ENCODE results near the gene PRKAR2A. TPM values are rescaled to one million over a fixed set of nuclear protein-coding genes. Genes with fewer than 3 reads are reported as not detected.
"Not testable (repeated sequence)": the region's sequence is repeated elsewhere in the genome, so short reads cannot be mapped to it uniquely, and the experiment has no call there.

The PRKAR2A gene
- polyA plus RNA-seq, 3 donors: 7.3 to 16.8 (median 11.2) TPM

DNA sequence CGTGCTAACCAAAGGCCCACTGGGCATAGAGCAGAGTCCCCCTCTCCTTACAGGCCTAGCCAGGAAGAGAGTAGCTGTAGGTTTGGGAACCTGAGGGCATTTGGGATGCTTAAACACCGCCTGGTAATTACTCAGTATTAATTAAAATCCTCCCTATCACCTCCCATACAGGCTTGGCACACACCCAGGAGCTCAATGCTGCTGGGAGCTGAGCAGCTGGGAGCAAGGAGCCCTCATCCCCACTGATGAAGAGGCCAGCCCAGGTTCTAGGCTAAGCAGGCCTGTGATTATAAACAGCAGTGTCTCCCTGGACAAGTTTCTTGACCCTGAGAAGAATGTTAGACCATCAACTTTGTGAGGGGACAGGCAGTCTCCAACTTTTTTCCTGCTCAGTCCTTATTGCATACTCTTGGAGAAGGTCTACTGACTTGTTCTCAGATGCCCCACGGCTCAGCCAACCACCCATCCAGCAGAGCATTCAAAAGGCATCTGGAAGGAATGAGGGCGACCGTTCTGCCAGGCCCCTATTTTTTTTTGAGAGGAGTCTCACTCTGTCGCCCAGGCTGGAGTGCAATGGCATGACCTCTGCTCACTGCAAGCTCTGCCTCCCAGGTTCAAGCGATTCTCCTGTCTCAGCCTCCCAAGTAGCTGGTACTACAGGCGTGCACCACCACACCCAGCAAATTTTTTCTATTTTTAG lies 1.3 kb upstream of the PRKAR2A start:
- WGBS, 3 donors: 90 to 98% (median 96%) methylated on average over 8 of the region's 8 CpGs
- no peak overlapping the region for H3K27ac ChIP-seq (ENCODE audit: low read depth, low read length)

DNA sequence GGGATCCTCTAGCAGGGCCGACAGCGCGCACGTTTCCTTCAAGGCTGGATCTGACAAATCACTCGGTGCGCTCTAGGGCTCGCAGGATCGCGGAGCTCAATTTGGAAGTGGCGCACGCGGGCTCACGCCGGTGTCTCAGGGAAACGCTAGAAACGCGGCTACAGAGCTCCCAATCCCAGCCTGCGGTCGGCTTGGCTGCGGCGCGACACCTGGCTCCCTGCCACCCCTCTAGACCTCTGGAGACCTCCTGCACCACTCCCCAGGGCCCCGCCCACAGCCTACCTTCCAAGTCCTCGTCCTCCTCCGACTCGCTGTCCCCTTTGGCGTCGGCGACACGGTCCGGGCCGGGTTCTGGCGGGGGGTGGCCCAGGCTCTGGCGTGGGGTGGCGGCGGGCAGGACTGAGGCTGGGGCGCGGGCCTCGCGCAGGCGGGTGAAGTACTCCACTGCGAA lies 596 bp downstream of the PRKAR2A start:
- peak overlapping the region; percentile 65 for H3K27ac ChIP-seq (ENCODE audit: low read depth, low read length)
- WGBS, 3 donors: 0% methylated on average over 42 of the region's 42 CpGs

DNA sequence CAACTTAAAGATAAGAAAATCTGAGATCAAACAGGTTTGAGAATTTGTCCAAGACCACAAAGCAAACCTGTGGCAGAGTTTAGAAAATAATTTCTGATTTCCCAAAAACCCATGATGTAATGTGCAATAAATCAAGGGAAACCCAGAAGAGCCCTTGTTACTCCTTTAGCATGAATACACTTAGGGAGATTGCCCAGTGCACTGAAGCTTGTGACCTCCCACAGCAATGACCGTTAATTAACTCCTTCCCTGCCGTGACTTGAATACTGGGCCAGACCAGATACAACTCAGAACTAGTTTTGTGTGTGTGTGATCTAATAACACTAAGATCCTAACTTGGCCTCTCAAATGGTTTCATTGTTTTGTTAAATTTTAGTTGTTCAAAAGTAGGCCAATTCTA lies 2.5 kb downstream of the PRKAR2A start:
- WGBS, 3 donors: 30 to 53% (median 39%) methylated on average over 2 of the region's 2 CpGs
- H3K27ac ChIP-seq (ENCODE audit: low read depth, low read length): no peak overlapping the region

DNA sequence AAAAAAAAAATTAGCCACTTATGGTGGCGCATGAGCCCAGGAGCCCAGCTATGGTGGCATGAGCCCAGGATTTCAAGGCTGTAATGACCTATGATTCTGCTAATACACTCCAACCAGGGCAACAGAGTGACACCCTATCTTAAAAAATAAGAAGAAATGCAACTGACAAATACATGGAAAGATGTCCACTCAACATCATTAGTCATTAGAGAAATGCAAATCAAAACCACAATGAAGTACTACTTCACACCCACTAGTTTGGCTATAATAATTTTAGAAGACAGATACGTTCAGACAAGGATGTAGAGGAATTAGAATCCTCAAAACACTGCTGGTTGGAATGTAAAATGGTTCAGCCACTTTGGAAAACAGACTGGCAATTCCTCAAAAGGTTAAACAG lies 10.5 kb downstream of the PRKAR2A start:
- 86 to 89% (median 88%) methylated on average over 2 of the region's 2 CpGs for WGBS, 3 donors
- no peak overlapping the region for H3K27ac ChIP-seq (ENCODE audit: low read depth, low read length)

DNA sequence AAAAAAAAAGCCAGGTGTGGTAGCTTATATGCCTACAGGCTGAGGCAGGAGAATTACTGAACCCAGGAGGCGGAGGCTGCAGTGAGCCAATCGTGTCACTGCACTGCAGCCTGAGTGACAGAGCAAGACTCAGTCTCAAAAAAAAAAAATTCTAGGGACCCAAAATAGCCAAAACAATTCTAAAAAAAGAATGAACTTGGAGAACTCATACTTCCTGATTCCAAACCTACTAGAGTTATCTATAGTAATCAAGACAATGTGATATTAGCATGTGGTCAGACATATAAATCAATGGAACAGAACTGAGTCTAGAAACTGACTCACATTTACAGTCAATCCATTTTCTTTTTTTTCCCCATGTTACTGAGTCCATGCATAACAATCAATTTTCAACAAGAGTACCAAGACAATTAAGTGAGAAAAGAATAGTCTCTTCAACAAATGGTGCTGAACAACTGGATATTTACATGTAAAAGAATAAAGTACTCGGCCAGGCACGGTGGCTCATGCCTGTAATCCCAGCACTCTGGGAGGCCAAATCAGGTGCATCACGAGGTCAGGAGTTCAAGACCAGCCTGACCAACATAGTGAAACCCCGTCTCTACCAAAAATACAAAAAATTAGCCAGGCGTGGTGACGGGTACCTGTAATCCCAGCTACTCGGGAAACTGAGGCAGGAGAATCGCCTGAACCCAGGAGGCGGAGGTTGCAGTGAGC lies 11.9 kb downstream of the PRKAR2A start:
- WGBS, 3 donors: 91 to 95% (median 94%) methylated on average over 11 of the region's 11 CpGs
- no peak overlapping the region for H3K27ac ChIP-seq (ENCODE audit: low read depth, low read length)

DNA sequence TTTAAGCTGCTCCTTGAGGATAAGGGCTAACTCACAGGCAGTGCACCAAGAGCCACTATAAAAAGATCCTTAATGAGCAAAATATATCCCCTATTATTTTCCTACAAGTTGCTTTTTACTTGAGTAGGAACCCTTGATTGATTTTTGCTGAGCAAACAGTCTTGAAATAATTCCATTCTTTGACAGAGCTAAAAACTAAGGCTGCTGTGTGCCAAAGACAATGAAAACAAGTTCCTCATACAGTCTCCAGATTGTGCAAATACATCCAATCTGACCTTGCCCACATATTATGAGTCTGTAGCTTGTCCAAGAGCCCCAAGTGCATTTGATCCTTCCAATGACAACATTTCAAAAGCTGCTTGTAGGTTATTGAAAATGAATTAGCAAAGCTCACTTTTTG lies 15.0 kb downstream of the PRKAR2A start:
- H3K27ac ChIP-seq (ENCODE audit: low read depth, low read length): no peak overlapping the region

DNA sequence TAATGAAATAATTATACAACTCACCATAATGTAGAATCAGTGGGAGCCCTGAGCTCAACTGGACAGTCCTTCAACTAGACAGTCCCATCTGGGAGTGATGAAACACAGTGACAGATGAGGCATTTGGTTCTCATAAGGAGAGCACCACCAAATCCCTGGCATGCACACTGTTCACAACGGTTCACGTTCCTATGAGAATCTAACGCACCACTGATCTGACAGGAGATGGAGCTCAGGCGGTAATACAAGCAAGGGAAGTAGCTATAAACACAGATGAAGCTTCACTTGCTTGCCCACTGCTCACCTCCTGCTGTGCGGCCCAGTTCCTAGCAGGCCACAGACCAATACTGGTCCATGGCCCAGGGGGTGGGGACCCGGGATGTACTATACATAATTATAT lies 17.0 kb downstream of the PRKAR2A start:
- WGBS, 3 donors: 69 to 82% (median 79%) methylated on average over 6 of the region's 6 CpGs
- H3K27ac ChIP-seq (ENCODE audit: low read depth, low read length): no peak overlapping the region

DNA sequence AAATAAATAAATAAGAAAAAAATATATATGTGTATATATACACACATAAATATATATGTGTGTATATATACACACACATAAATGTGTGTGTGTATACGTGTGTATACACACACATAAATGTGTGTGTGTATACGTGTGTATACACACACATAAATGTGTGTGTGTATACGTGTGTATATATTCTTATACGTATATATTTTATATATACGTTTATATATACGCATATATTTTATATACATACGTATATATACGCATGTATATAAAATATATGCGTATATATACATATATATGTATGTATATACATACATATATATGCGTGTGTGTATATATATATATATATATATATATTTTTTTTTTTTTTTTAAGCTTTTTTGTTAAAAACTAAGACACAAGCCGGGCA lies 18.1 kb downstream of the PRKAR2A start:
- not testable (repeated sequence) for H3K27ac ChIP-seq (ENCODE audit: low read depth, low read length)
- 95 to 97% (median 95%) methylated on average over 11 of the region's 11 CpGs for WGBS, 3 donors

DNA sequence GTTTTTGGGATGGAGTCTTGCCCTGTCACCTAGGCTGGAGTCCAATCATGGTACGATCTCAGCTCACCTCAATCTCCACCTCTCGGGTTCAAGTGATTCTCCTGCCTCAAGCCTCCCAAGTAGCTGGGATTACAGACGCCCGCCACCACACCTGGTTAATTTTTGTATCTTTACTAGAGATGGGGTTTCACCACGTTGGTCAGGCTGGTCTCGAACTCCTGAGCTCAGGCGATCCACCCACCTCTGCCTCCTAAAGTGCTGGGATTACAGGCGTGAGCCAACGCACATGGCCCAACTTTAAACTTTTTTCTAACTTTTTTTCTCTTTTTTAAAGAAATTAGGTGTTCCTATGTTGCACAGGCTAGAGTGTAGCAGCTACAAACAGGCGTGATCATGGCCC lies 19.8 kb downstream of the PRKAR2A start:
- not testable (repeated sequence) for H3K27ac ChIP-seq (ENCODE audit: low read depth, low read length)
- WGBS, 3 donors: 93 to 97% (median 96%) methylated on average over 10 of the region's 10 CpGs

DNA sequence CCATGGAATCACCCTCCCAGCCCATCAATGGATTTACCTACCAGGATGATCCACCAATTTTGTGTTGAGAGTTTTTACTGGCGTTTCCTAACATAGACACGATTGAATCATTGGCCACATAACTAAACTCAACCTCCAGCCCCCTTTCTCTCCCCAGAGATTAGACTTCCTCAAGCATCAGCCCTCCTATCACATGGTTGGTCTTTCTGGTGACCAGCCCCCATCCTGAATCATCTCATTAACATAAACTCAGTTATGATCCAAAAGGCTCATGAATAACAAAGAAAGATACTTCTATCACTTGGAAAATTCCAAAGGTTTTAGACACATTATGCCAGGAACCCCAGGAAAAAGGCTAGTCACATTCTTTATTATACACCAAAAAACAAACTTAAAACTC lies 21.2 kb downstream of the PRKAR2A start:
- no peak overlapping the region for H3K27ac ChIP-seq (ENCODE audit: low read depth, low read length)
- 45 to 73% (median 45%) methylated on average over 2 of the region's 2 CpGs for WGBS, 3 donors

DNA sequence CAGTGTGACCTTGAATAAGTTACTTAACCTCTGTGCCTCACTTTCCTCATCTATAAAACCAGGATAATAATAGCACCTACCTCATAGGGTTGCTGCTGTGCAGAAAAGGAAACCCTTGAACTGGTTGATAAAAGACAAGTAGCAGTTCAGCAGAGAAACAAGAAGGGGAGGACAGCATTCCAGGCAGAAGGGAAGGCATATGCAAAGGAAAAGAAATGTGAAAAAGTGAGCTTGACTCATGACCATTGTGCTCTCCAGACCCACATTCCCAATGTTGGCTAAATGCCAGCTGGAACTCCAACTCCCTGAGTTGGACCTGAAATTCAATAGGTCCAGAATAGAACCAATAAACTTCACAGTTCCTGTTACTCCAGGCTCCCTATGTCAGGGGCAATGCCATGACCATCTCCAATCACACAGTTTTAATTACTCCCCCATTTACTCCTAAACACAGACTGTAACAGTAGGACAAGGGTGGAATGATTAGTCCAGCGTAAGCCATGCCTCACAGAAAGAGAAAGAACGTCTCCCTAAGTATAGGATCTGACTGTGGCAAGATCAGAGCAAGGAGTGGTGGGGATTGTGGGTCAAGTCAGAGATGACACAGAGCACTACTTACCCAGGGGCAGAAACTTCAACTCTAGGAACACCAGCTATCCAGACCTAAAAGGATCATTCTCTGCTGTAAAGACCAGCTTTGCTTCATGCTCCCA lies 26.9 kb downstream of the PRKAR2A start:
- WGBS, 3 donors: 80 to 86% (median 80%) methylated on average over 2 of the region's 2 CpGs
- no peak overlapping the region for H3K27ac ChIP-seq (ENCODE audit: low read depth, low read length)

DNA sequence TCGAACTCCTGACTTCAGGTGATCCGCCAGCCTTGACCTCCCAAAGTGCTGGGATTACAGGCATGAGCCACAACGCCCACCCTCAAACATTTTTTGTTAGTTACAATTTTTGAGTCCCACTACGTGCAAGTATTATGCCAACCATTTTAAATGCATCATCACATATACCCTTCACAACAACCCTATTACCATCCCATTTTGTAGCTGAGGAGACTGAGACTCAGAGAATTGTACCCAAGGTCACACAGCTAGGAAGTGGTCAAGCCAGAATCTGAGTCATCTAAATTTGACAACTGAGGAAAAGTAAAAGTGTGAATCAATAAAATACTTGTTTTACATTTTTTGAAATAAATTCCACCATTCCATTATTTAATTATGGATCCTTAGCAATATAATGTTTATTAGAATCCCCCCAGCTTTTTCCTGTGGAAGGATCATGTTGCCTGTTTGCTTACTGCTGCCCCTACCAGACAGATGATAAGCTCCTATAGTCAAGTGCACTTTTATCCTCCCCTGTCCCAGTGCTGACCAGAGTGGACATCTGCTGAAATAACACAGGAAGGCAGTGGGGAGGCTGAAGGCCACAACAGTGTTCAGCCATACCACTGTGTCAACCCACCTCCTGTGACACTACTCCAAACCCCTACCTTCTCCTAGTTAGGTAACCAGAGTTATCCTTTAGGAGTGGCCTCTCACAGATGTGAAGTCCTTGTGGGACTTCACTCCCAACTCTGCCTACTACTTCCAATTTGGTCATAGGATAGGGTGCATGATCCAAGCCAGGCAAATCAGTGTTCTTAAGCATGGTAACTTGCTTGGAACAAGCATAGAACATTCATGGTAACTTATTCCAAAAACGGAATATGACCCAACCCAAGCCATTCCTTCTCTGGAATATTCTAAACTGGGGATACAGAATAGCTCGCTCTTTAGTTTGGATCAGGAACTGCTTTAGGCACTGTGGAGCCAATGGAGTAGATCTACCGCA lies 28.1 kb downstream of the PRKAR2A start:
- WGBS, 3 donors: 98% methylated on average over 7 of the region's 7 CpGs
- H3K27ac ChIP-seq (ENCODE audit: low read depth, low read length): no peak overlapping the region

DNA sequence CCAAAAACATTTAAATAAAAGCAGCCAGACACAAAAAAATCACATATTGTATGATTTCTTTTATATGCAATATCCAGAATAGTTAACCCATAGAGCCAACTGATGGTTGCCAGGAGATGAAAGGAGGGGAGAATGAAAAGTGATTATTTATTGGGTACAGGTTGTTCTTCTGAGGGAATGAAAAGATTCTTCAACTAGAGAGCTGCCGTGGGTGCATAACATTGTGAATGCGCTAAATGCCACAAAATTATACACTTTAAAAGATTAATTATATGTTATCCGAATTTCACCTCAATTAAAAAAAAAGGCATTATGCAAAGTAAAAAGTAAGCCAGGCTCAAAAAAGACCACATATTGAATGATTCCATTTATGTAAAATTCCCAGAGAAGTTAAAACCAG lies 36.1 kb downstream of the PRKAR2A start:
- WGBS, 3 donors: 73 to 94% (median 89%) methylated on average over 3 of the region's 3 CpGs
- H3K27ac ChIP-seq (ENCODE audit: low read depth, low read length): no peak overlapping the region

DNA sequence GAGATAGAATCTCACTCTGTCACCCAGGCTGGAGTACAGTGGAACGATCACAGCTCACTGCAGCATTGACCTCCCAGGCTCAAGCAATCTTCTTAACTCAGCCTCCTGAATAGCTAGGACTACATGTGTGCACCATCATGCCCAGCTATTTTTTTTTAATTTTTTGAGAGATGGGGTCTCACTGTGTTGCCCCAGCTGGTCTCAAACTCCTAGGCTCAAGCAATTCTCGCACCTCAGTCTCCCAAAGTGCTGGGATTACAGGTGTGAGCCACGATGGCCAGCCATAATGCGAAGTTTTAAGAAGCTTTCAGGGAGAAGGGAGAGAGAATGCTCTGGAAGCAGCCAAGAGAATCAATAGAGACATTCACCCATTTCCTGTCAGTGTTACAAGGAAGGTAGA lies 42.7 kb downstream of the PRKAR2A start:
- no peak overlapping the region for H3K27ac ChIP-seq (ENCODE audit: low read depth, low read length)
- WGBS, 3 donors: 97 to 99% (median 98%) methylated on average over 4 of the region's 4 CpGs

DNA sequence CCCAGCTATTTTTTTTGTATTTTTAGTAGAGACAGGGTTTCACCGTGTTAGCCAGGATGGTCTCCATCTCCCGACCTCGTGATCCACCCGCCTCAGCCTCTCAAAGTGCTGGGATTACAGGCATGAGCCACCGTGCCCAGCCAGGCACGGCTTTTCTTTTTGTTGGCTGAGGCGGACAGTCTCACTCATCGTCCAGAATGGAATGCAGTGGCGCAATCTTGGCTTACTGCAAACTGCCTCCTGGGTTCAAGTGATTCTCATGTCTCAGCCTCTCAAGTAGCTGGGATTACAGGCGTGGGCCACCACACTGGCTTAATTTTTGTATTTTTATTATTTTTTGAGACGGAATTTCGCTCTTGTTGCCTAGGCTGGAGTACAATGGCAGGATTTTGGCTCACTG lies 46.8 kb downstream of the PRKAR2A start:
- not testable (repeated sequence) for H3K27ac ChIP-seq (ENCODE audit: low read depth, low read length)
- WGBS, 3 donors: 96 to 98% (median 96%) methylated on average over 12 of the region's 12 CpGs

DNA sequence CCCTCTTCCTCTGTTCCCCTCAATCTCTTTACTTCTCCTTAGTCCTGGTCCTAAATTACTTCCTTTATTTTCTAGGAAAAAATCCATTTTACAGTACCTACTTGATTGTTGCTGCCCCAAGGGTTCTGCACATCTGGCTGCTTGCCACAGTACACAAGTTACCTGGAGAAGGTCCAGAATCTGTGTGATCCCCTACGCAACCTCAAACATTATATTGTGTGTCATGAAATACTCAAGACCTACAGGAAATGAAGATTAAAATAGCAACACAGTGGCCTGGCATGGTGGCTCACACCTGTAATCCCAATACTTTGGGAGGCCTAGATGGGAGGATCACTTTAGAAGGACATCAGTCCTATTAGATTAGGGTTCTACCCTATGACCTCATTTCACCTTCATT lies 48.7 kb downstream of the PRKAR2A start:
- 29 to 73% (median 64%) methylated on average over 1 of the region's 1 CpG for WGBS, 3 donors
- no peak overlapping the region for H3K27ac ChIP-seq (ENCODE audit: low read depth, low read length)

DNA sequence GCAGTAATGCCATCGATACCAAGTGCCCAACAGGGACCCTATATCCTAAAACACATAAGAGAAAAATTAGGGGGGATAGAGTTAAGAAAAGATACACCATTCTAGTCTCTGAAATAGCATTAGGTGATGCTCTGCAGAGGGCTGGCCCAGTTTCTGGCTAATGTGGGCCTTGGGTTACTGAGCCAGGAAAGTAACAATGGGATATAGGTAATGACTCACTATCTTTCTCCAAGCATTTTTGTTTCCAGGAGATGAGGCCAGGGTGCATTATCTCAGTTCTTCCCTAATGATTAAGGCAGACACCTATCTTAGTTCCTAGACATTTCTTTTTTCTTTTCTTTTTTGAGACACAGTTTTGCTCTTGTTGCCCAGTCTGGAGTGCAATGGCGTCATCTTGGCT lies 50.0 kb downstream of the PRKAR2A start:
- no peak overlapping the region for H3K27ac ChIP-seq (ENCODE audit: low read depth, low read length)
- 96 to 100% (median 98%) methylated on average over 2 of the region's 2 CpGs for WGBS, 3 donors

DNA sequence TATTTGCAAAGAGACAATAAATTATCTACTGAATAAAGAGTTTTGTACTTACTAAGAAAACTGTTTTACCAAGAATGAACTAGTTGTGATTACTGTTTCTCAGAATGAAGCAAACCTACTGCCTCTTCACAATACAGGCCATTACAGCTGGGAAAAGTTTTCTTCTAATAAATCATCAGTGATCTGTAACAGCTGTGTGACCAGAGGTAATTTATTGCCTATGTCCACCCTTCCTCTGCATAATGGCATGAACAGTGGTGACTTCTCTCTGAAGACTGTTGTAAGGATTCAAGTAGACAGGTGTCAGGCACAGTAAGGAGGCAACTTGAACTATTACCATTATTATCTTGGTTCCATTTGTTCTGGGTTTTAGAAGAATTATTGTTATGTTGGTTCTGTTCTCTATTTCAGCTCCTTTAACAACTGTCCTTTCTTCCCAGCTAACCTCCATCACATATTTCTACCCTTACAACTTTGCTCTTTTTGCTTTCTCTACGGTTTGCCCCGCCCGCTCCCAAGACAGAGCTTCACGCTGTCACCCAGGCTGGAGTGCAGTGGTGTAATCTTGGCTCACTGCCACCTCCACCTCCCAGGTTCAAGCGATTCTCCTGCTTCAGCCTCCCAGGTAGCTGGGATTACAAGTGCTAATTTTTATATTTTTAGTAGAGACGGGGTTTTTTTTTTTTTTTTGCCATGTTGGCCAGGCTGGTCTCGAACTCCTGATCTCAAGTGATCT lies 51.5 kb downstream of the PRKAR2A start:
- 82 to 88% (median 83%) methylated on average over 7 of the region's 7 CpGs for WGBS, 3 donors

More for the DNA sequence above, 51.5 kb downstream of the PRKAR2A start:
- H3K27ac ChIP-seq (ENCODE audit: low read depth, low read length): no peak overlapping the region

Data from adipose tissue (tissue), 3 donors.